Neural progenitor cell (in vitro differentiated cells): ENCODE measurements around the gene TMEM183A.

Experiments used
- CTCF ChIP-seq: fragments of 200-600 bp; sonication (generic); IDR thresholded peaks from 2 replicates; pipeline ENCODE4 v1.5.1; 2017; ENCODE audit warnings: antibody characterized with exemption, mild to moderate bottlenecking
- EZH2 ChIP-seq: fragments of 200-600 bp; sonication (generic); IDR thresholded peaks from 2 replicates; pipeline ENCODE4 v1.6.1; 2017; ENCODE audit warnings: antibody characterized with exemption, mild to moderate bottlenecking, moderate library complexity

GRCh38 chr1:202968351-202968750 lies 38.8 kb upstream of the TMEM183A start:
- TF ChIP-seq EZH2 (no peak), CTCF (no peak)
